Stimulated activated CD4-positive, alpha-beta T cell treated with anti-CD3 and anti-CD28 coated beads, Interleukin-4, amount 100 ng/mL, for 1 hour (primary cell): ENCODE measurements around the gene TMEM255B.
A peak's percentile ranks its signal among the peaks of the same experiment; 100 is the strongest.
"Not testable (repeated sequence)": the region's sequence is repeated elsewhere in the genome, so short reads cannot be mapped to it uniquely, and the experiment has no call there.

Experiments
- DNase-seq: peaks from one replicate; pipeline ENCODE4 v3.0.0-alpha.2; 2020

The TMEM255B gene

GRCh38 chr13:113770441-113770840 is 11.4 kb downstream of the TMEM255B start:
- DNase-seq, result no peak

- DNase-seq, result no peak
These were observed 11.9 kb downstream of the TMEM255B start for GRCh38 chr13:113770937-113771336.

- DNase-seq, result no peak
These were observed 12.8 kb downstream of the TMEM255B start for GRCh38 chr13:113771709-113772331.

- DNase-seq, result no peak
These were observed 15.4 kb downstream of the TMEM255B start for GRCh38 chr13:113774177-113775107.

GRCh38 chr13:113775451-113776145 is 16.6 kb downstream of the TMEM255B start:
- no peak for DNase-seq

GRCh38 chr13:113776231-113777125 is 17.5 kb downstream of the TMEM255B start:
- DNase-seq, result no peak

GRCh38 chr13:113777311-113778260 is 18.6 kb downstream of the TMEM255B start:
- peak; percentile 16 for DNase-seq

GRCh38 chr13:113781571-113781970 is 22.5 kb downstream of the TMEM255B start:
- DNase-seq, result no peak

- DNase-seq, result no peak
These were observed 23.4 kb downstream of the TMEM255B start for GRCh38 chr13:113782472-113782871.

GRCh38 chr13:113783200-113783881 is 24.3 kb downstream of the TMEM255B start:
- no peak for DNase-seq

GRCh38 chr13:113783966-113784644 is 25.1 kb downstream of the TMEM255B start:
- DNase-seq, result no peak

- DNase-seq, result no peak
These were observed 25.6 kb downstream of the TMEM255B start for GRCh38 chr13:113784645-113785024.

GRCh38 chr13:113785051-113786010 is 26.3 kb downstream of the TMEM255B start:
- no peak for DNase-seq

- DNase-seq, result no peak
These were observed 27.3 kb downstream of the TMEM255B start for GRCh38 chr13:113786262-113786841.

- no peak for DNase-seq
These were observed 28.7 kb downstream of the TMEM255B start for GRCh38 chr13:113787694-113788093.

- DNase-seq, result no peak
These were observed 29.5 kb downstream of the TMEM255B start for GRCh38 chr13:113788413-113789135.

- no peak for DNase-seq
These were observed 30.1 kb downstream of the TMEM255B start for GRCh38 chr13:113789167-113789566.

GRCh38 chr13:113789931-113790330 is 30.9 kb downstream of the TMEM255B start:
- not testable (repeated sequence) for DNase-seq
